ENCODE measurements around the gene REXO5.
"Not testable (repeated sequence)": the region's sequence is repeated elsewhere in the genome, so short reads cannot be mapped to it uniquely, and the experiment has no call there.

REXO5 gene

GRCh38 chr16:20806168-20807050 is at the start of gene REXO5, which contains the start of gene ERI2:
Gene REXO5 (plus strand): TSS chr16:20806527. CDS start chr16:20806954, 427 bp downstream.
Gene ERI2 (minus strand): TSS chr16:20806472. CDS start chr16:20806430, 42 bp downstream.
- DNase-seq, result peak in 55 of 56 donors; percentile 22 to 94 (median 80)

DNA sequence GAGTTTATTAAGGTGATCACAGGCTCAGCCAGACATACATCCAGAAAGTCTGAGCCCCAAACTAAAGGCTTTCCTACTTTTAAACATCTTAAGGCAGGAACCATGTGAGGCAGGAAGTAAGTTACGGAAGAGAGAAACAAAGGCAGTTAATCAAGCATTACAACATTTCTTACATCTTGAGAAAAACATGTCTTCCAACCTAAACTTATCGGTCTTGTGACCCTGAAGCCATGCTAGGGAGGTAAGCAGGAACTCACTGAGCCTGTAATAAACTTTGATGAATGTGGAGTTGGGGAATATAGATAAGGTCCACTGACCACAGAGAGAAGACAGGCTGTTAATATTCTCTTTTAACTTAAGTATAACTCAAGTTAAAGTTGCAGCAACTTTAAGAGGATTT is 46.0 kb upstream of the REXO5 start:
- no peak for DNase-seq

DNA sequence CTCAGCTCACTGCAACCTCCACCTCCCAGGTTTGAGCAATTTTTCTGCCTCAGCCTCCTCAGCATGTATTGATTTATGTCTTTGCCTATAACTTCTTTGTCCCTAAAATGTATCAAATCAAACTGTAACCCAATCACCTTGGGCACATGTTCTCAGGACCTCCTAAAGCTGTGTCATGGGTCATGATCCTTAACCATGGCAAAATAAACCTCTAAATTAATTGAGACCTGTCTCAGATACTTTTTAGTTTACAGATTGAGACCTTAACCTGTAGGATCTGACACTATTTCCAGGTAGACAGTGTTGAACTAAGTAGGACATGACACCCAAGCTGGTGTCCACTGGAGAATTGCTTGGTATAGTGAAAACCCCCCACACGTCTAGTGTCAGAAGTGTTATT is 45.2 kb upstream of the REXO5 start:
- no peak for DNase-seq

GRCh38 chr16:20762404-20763123 is 43.8 kb upstream of the REXO5 start:
- no peak for DNase-seq

GRCh38 chr16:20763461-20764232 is 42.7 kb upstream of the REXO5 start, which contains the start of gene ACSM3:
Gene ACSM3 (plus strand): TSS chr16:20764014. CDS start chr16:20770035, 6,021 bp downstream.
- DNase-seq, result peak in 1 of 56 donors; percentile 3

DNA sequence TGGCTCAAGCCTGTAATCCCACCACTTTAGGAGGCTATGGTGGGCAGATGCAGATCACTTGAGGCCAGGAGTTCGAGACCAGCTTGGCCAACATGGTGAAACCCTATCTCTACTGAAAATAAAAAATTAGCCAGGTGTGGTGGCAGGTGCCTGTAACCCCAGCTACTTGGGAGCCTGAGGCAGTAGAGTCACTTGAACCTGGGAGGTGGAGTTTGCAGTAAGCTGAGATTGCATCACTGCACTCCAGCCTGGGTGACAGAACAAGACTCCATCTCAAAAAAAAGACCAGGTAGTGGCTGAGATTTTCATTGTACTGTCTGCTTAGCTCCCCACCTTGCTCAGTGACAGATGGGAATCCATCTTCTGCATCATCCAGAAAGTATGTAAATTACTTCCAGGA is 41.9 kb upstream of the REXO5 start:
- DNase-seq, result not testable (repeated sequence)

DNA sequence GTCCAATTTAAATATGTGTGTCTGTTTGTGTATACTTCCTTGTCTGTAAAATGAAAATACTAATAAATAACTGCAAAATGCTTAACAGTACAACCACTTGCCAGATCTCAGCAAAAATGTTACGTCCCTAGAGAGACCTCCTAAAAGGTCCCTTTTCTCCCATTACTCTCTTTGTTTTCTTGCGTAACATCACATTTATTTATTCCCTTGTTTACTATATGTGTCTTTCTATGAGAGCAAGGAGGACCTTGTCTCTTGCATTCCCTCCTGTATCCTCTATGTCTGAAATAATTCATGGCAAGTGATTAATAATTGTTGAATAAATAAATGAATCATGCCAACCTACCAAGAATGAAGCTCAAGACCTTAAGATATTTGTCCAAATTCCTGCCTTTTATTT is 40.6 kb upstream of the REXO5 start:
- no peak for DNase-seq

DNA sequence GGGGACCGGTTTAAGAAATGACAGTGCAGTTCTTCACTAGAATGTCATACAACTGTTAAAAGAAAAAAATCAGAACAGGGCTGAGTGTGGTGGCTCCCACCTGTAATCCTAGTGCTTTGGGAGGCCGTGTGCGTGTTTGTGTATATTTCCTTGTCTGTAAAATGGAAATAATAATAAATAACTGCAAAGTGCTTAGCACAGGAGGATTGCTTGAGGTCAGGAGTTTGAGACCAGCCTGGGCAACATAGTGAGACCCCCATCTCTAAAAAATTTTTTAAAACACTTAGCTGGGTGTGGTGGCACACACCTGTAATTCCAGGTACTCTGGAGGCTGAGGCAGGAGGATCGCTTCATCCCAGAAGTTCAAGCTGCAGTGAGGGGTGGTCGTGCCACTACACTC is 40.0 kb upstream of the REXO5 start:
- DNase-seq, result no peak

GRCh38 chr16:20767577-20767976 is 38.8 kb upstream of the REXO5 start:
- no peak for DNase-seq

DNA sequence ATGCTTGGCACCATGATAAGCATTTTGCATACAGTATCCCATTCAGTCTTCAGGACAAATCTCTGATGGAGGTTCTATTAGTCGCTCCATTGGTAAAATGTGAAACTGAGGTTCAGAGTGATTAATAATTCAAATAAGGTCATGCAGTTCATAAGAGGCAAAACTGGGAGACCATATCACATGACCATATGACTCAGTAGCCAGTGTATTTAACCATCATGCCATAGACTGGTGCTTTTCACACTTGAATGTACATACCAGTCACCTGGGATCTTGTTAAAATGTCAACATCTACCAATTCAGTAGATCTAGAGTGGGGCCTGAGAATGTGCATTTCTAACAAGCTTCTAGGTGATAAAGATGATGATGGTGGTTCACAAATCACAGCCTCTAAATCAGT is 38.2 kb upstream of the REXO5 start:
- no peak for DNase-seq

DNA sequence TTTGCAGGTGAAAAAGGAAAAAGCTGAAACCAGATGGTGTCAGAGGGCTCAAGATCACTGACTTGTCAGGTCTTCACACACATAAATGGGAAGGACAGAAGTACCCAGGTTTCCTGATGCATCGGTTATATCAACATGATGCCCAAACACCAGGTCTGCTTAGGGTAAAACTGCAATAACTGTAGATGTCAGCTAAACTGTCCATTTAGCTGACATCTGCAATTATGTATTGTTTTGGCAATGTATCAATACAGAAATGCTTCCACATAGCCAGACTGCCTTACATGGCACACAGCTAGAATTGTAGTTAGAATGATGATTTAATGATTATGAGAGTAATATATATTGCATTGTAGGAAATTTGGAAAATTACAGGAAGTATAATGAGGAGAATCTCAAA is 37.5 kb upstream of the REXO5 start:
- DNase-seq, result no peak

- DNase-seq, result no peak
Observed at GRCh38 chr16:20773679-20774078, 32.6 kb upstream of the REXO5 start.

DNA sequence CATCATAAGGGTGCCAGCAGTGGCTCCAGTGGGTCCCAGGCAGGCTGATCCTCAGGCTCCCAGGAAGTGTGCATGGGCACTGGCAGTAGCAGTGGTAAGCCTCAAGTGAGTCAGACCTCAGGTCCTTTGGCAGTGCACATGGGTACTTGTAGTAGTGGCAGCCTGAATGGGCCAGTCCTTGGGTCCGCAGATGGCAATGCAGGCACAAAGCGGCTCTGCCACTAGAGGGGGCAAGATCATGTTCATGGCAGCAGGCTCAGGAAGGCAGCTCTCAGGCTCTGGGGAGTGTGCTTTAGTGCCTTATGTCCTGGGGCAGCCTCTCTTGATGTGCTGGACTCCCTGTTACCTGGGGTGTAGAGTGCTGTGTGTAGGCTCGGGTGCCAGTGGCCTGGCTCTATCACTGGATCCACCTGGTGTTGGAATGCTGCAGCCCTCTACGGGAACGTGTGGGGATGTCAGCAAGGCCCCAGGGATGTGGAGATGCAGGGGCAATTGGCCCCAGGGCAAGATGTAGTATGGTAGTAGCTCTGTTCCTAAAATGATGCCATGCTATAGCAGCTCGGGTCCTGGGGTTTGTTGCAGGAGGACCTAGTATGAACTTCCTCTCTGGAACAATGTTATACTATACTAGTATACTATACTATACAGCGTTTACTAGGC is 31.5 kb upstream of the REXO5 start:
- peak in 8 of 56 donors; percentile 0 to 15 (median 1) for DNase-seq

- no peak for DNase-seq
Observed at GRCh38 chr16:20781697-20782096, 24.6 kb upstream of the REXO5 start.

GRCh38 chr16:20782470-20782869 is 23.9 kb upstream of the REXO5 start:
- no peak for DNase-seq

- no peak for DNase-seq
Observed at GRCh38 chr16:20784204-20784603, 22.1 kb upstream of the REXO5 start.

DNA sequence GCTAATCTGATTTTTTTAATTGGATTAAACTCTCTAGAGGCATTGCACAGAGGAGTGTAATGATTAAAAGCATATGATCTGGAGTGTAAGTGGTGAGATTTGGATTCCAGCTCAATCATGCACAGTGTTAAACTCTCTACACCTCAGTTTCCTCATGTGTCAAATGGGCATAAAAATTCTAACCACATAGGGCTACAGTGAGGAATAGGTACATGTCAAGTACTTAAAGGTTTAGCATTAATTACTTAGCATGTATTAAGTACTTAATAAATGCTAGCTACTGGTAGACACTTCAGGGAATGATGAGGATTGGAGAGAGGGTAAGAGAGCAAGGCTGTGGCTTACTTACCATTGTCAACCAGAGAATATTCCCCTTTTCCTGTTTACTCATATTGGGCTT is 17.2 kb upstream of the REXO5 start:
- DNase-seq, result no peak

- DNase-seq, result no peak
Observed at GRCh38 chr16:20791923-20792612, 14.3 kb upstream of the REXO5 start.

GRCh38 chr16:20798364-20798763 is 8.0 kb upstream of the REXO5 start:
- DNase-seq, result no peak

GRCh38 chr16:20799599-20799998 is 6.7 kb upstream of the REXO5 start:
- no peak for DNase-seq

All from nucleus accumbens (tissue), 56 donors.